ENCODE data around the gene MYL12A.
"Not testable (repeated sequence)": the region's sequence is repeated elsewhere in the genome, so short reads cannot be mapped to it uniquely, and the experiment has no call there.

The MYL12A gene

DNA sequence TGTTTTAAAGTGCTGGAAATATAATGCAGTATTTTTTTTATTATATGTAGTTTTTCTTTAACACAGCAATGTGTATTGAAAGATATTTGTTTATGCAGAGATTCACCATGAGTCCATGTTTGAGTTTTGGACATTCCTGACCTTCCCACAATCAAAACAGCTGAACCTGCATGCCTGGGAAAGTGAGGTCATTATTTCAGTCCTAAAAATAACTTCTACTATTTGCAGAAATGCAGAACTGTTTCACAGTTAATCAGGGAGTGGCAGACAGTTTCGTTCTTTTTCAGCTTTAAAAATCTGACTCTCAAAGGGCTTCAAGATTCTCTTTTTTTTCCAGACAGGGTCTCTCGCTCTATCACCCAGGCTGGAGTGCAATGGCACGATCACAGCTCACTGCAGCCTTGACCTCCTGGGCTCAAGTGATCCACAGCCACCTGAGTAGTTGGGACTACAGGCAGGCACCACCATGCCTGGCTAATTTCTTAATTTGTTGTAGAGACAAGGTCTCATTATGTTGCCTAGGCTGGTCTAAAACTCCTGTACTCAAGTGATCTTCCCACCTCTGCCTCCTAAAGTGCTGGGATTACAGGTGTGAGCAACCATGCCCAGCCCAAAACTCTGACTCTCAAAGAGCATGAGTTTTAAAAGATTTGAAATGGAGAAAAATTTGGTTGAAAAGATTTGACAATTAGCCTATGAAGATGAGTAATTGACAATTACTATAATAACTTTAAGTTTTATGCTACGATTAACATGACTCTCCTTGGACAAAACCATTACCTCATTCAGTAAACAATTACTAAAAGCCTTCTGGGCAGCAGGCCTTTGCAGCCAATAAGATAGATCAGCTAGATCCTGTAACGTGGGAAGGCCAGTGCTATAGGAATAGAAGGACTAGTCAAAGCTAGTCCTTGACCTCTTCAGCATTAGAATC, 9.4 kb downstream of the MYL12A start:
- DNase-seq = no peak

DNA sequence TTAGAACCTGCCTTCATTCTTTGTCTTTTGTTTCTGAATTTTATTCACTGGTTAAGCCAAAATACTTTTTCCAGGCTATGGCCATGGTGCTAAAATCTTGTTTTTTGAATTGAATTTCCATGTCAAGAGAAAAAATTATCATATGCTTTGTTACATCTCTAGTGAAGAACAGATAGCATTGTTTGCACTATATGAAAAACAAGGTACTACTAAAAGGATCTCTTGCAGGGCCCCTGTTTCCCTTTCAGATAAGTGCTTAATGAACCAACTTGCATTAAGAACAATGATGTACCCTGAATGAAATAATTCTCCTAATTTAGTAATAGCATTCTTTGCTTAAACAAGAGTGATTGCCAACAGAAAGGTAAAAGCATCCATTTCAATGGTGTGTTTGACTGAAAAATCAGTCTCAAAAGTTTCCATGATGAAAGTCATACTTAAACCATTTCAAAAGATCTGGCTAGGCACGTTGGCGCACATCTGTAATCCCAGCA, 10.1 kb downstream of the MYL12A start:
- DNase-seq = no peak

DNA sequence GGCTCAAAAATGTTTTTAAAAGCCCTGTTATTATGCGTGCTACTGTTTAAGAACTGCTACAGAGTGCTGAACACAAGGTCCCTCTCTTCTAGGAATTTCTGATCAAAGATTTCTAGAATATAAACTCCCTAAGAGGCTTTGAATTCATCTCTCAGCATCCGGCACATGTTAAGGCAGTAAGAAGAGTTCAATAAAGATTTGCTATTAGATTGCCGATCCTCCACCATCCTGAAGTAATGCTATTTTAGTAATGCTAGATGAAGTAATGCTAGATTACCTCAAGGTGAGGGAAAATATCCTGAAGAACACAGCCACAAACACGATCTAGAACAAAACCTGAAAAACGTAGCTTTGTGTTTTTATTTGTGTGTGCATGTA, 13.4 kb downstream of the MYL12A start:
- peak; percentile 29 for DNase-seq

DNA sequence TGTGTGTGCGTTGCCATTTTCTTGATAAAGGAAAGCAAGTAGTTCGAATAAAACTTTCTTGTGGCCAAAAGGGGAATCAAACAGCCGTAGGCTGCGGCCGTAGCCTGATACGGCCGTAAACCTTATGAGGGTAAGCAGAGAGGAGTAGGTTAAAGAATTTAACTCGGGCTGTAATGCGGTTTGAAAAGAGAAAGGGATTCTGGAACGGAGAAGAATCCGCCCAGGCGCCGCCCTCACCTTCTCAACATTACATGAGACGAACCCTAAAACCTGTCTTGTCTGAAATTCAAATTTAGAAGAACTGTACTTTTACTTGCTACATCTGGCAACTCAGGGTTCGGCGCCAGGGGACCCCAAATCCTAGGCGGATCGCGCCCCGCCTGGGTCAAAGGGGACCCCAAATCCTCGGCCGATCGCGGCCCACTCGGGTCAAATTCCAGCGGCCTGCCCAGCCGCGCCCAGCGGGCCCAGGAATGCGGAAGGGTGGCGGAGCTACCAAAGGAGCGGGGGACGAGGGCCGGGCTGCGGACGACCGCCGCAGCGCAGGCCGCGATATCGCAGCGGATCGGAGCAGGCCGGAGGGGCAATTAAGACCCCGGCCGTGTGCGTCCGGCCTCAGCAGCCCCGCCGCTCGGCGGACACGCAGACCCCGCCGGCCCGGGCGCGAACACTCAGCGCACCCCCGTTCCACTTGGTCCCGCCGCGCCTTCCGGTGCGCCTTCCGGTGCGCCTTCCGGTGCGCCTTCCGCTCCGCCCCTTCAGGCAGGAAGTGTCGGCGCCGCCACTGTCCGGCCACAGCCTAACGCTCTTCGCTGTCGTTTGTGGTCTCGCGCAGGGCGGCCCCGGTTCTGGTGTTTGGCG, 14.0 kb downstream of the MYL12A start, which contains the start of gene MYL12B:
MYL12B (plus strand) TSS at position 761 of the 861 bp plus-strand sequence. CDS start 10,766 bp downstream, outside the sequence.
- DNase-seq = peak; percentile 81

DNA sequence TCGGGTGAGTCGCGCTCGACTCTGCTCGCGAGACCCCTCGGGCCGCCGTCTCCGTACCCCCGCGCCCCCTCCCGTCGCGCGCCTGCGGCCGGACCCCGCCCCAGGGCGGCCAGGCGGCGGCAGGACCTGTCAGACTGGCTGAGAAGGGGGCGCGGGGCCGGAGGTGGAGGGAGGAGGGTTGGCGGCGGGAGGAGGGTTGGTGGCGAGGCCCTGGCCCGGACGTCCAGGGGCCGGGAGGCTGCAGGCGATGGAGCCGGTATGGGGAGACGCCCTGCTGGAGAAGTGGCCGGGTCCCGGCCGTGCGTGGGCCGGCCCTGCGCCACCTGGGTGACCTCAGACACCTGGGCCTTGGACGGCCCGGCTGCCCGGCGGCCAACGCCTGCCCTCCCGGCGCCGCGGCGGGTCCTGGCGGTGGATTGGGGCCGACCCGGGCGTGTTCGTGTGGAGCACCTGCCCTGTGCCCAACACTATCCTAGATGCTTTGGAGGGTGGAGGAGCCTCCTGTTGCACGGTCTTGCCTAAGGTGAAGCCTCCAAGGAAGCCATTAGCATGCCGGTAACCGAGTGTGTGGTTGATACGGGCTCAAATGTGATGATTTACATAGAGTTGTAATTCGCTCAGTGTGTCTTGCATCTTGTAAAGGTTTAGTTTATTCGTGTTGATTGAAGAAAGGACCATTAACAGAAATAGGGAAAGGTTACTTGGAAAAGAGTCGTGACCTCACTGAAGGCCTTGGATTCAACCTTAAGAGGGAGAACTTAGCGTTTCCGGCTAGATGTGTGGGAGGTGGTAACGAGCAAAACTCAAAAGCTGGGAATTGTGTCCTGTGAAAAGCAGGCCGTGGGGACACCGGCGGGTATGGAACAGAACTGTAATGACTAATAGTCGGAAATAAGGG, 14.9 kb downstream of the MYL12A start:
- peak; percentile 36 for DNase-seq

DNA sequence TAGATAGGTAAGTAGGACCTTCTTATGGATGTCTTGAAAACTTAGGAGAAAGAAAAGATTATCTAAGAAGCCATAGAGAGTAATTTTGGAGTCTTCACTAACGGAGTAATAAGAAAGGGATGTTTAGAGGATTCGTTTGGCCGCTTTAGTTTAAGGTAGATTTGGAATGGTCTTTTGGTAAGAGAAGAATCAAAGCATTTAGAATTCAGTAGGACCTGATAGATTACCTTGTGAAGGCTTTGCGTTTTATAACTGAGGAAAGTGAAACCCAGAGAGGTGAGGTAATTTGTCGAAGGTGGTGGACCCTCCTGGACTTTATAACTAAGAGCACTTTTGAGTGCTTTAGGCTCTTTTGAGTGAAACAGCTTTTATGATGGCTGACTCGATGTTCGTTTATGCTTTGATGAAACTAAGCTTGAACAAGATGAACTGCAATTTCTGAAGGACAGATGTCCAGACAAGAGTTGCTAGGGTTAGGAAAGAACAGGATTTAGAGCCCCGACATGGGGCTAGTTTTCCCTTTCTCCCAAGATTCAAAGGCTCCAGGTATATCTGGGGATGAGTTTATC, 15.6 kb downstream of the MYL12A start:
- DNase-seq = no peak

DNA sequence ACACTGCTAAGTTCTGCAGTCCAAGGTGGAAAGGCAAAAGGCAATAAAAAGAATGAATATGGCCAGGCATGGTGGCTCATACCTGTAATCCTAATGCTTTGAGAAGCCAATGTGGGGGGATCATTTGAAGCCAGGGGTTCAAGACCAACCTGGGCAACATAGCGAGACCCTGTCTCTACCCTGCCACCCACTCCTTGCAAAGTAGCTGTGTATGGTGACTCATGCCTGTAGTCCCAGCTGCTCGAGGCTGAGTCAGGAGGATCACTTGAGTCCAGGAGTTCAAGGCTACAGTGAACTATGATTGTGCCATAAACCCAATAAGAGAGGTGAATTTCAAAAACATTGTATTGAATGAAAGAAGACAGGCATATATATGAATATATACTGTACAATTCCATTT, 16.8 kb downstream of the MYL12A start:
- peak; percentile 28 for DNase-seq

DNA sequence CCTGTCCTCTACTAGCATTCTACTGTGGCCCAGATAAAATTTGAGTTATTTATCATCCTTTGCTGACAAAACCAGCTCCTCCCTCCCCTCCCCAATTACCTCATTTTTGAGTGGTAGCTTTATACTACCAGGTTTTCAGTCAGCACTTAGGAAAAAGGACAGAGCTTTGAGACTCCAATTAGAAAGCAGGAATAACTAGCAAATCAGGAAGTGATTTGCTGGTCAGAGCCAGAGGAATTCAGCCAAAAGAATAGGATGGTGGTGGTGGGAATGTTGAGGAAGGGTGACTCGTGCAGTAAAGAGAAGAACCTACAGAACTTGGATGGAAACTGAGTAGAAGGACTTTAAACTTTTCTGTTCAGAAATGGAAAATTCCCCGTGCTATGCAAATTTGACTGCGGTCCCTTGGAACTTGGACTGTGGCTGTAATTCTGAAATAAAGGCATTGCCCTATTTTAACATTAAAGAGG, 18.0 kb downstream of the MYL12A start:
- no peak for DNase-seq

DNA sequence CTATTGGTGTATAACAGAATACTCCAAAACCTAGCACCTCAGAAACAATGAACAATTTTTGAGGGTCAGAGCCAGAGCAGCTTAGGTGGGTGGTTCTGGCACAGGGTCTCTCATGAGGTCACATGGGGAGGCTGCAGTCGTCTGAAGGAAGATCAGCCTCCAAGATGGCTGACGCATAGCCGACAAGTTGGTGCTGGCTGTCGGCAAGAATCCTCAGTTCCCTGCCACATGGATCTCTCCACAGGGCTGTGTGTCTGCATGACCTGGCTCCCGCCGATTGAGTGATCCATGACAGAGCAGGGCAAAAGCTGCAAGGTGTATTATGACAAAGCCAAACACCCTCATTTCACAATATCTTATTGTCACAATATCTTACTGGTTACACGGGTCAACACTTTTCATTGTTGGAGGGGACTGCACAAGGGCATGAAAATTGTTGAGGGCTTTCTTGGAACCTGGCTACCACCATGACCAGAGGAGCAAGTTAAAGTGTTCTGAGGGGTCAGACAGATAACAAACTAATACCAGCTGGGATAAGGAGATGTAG, 18.5 kb downstream of the MYL12A start:
- no peak for DNase-seq

DNA sequence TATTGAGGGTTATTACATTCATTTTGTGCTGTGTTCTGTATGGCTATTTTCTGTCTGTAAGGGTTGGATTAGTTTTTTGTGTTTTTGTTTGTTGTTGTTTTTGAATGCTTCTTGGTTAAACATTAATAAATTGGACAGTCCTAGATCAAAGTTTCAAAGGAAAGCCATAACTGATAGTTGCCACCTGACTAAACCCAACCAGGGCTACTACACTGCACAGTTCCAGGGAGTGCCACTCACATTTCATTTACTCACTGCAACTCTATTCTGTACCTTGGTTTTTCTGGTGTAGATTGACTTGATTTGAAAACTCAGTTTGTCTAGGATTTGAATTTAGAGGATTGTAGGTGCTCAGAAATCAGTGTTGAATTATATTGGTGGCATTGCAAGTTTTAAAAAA, 20.7 kb downstream of the MYL12A start:
- DNase-seq = no peak

DNA sequence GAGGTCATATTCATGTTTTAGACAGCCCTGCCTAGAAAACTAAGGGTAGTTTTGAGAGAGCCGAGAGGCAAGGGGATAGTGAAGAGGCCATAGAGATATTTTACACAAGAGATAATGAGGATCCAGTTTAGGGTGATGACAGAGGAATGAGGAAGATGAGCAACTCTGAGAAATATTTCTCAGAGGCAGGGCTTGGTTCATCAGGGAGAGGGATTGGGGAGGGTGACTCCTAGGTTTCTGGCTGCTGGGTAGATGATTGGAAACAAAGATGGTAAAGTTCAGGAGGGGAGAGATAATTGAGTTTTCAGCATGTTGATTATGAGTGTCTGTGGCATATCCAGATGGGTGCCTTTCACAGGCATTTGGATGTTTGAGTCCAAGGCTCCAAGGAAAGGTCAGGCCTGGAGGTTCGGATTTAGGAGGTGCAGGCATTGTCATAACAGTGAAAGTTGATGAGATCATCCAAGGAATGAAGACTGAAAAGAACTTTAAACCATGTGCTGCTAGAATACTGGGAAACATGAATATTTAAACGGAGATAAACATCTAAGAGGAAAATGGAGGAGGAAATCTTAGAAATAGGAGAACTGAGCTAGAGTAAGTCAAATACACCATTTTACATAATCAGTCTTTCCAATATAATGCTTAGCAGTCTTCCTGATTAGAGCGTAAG, 21.8 kb downstream of the MYL12A start:
- DNase-seq = no peak

DNA sequence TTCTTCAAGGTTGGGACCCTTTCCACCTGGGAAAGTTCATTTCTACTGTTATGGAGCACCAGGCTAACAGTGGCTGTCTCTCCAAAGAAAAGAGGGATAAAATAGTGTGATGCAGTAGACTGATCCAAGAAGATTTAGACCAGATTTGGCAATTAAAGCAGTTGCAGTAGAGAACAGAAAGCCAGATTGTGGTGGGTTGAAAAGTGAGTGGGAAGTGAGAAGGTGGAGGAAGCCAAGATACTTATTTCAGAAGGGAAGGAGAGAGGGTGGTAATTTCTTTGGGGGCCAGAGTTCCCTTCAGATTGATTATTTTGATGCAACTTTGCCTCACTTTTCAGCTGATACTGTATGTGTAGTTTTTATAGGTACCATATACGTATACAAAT, 22.3 kb downstream of the MYL12A start:
- DNase-seq = no peak

DNA sequence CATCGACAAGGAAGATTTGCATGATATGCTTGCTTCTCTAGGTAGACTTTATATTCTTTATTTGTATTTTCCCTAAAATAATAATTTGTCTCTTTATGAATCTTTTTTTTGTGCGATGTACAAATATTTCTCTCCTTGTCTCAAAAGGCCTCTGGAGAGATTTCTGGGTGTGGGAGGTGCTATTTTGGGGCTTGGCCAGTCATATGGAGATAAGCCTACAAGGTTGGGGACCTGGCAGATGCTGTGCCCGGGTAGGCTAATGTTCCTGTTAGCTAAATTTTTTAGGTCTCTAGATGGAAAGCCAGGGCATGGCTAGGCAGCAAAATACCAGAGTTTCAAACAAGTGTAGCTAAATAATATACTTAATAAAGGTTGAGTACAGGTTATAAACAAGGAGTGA, 25.4 kb downstream of the MYL12A start:
- no peak for DNase-seq

DNA sequence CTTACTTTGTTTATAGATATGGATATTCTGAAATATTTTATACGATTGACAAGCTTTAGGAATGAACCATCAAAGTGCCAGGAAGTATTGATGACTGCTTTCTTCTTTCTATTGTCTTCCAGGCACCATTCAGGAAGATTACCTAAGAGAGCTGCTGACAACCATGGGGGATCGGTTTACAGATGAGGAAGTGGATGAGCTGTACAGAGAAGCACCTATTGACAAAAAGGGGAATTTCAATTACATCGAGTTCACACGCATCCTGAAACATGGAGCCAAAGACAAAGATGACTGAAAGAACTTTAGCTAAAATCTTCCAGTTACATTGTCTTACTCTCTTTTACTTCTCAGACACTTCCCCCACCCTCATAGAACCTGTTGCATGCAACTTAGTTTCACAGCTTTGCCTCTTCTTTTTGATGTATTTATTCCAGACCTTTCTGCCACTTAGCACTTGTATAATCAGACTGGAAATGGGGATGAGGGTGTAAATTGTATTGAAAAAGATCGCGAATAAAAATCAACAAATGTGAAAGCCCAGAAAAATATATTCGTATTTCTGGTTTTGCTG, 30.1 kb downstream of the MYL12A start:
- DNase-seq = not testable (repeated sequence)

DNA sequence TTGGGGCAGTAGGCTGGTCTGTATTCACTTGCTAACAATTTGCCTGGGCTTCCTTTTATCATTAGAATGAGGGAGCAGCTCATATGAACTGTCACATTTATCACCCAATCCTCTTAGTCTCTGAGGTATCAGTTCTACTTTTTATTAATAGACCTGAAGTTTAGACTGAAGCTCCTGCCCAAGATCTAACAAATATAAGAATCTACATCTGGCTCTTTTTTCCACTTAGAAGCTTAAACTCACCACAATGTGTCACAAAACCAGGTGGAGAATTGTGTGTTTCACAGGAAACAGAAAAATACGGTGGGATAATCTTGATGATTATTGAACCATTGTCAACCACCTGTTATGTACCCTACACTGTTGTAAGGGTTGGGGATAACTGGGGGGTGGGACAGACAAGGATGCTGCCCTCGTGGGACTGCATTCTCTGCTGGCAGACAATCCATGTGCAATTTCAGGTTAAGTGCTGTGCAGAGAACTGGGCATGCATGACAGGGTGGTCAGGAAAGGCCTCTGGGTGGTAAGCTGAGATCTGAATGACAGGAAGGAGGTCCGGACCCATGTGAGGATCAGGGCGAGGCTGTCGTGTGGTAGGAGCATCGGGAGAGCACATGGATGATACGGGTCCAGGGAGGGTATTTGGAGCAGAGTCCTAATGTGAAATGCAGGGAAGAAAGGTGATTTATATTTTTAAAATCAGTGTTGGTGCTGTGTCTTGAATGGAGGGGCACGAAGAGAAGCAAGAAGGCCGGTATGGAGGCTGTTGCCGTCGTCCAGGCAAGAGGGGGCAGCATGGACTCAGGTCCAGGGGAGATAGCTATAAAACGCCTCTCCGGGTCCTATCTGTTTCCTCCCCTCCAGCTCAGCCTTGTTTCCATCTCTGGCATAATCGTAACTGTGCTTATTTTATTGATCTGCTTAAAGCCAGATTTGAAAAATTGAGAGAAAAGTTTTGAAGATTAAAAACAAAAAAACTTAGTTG, 31.9 kb downstream of the MYL12A start:
- no peak for DNase-seq

DNA sequence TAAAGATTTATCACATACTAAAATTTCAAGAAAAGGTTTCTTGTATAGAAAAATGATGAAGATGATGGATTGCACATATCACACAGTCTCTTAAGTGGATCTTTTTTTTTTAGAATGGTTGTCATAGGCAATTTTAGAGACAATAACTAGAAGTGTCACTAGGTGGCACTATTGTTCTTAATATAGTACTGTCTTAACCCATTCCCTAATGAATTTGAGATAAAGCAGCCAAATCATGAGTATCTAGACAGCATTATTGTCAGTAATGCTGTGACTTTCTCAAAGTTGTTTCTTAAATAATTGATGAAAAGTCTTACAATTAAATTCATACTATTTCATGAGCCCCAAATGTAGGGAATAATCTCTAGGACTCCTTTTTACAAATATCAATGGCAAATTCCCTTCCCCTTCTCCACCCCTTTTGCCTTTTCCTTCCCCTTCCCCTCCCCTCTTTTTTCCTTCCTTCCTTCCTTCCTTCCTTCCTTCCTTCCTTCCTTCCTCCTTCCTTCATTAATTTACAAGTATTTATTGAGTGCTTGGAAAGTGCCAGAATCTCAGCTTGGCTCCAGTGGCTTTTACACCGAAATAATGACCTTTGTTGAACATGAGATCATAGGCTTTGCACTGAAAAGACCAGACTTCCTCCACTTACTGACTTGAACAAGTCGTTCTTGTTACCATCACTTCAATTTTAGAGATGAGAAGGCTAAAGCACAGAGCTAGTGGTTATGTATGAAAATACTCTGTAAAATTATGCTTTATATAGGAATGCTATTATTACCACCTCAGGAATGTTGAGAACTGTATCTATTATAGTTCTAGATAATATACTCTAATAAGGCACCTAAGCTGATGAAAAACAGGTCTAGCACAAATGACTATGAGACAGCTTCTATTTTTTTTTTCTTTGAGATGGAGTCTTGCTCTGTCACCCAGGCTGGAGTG, 34.1 kb downstream of the MYL12A start:
- peak; percentile 80 for DNase-seq

DNA sequence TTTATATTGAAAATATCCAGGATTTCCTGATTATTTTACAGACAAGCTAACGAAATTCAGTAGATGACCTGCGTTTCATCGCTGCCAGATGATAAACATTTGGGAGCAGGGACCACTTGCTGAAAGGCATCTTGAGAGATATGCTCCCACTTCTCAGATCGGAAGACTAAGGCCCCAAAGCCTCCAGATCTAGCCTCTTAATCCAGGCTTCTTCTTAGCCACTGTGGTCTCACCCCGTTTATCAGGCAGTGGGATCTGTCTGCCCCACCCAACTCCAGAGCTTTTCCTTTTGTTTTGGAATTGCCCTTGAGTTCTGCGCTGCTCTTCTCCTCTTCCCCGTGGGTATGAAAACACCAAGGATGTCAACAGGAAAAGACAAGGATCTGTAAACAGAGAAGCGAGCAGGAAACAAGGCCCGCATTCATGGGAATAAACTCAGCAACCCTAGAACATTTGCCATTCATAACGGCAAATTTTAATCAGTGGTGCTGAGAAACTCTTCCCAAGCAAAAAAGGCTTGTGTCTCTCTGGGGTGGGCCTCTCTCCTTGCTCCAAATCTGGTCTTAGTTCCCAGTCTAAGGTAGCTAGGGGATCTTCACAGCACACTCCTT, 35.8 kb downstream of the MYL12A start:
- DNase-seq = no peak

DNA sequence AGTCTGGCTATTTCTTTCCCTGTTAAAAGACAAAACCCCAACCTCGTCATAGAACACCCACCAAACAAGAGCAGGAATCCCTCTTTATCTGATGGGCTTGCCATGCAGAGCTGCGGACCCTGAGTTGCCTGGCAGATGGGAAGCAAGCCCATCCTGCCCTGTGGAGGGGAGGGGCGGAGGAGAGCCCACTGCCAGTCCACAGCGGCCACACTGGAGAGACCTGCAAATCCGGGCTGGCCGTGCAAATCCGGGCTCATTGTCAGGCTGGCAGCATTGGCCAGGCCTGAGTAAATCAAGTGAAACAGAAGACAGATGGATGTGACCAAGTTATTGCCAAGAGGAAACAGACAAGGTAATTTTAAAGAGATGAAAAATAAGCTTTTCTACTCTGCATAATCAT, 36.3 kb downstream of the MYL12A start:
- DNase-seq = no peak

All from CD4-positive, alpha-beta T cell treated with Interleukin-4 for 4 hours (primary cell).